Kidney capillary endothelial cell (primary cell): ENCODE results near the gene SPACA7.

Experiments
- DNase-seq: peaks from one replicate; pipeline ENCODE4 v3.0.0-alpha.2; 2018; ENCODE audit warnings: low spot score

Gene SPACA7

GRCh38 chr13:112447761-112448603 lies 71.8 kb downstream of the SPACA7 start:
- DNase-seq, result no peak

- DNase-seq, result no peak
Measured at GRCh38 chr13:112448621-112449544, 72.7 kb downstream of the SPACA7 start.

GRCh38 chr13:112449545-112449930 lies 73.4 kb downstream of the SPACA7 start:
- no peak for DNase-seq

GRCh38 chr13:112450118-112450903 lies 74.2 kb downstream of the SPACA7 start:
- DNase-seq, result no peak

GRCh38 chr13:112450904-112451240 lies 74.7 kb downstream of the SPACA7 start:
- DNase-seq, result no peak

GRCh38 chr13:112451512-112452379 lies 75.6 kb downstream of the SPACA7 start:
- no peak for DNase-seq

GRCh38 chr13:112452380-112453206 lies 76.4 kb downstream of the SPACA7 start:
- no peak for DNase-seq

- DNase-seq, result no peak
Measured at GRCh38 chr13:112453207-112453829, 77.2 kb downstream of the SPACA7 start.

GRCh38 chr13:112453874-112454647 lies 77.9 kb downstream of the SPACA7 start:
- DNase-seq, result no peak

- no peak for DNase-seq
Measured at GRCh38 chr13:112454648-112455334, 78.6 kb downstream of the SPACA7 start.

GRCh38 chr13:112455476-112456059 lies 79.4 kb downstream of the SPACA7 start:
- DNase-seq, result no peak

- no peak for DNase-seq
Measured at GRCh38 chr13:112456138-112457056, 80.2 kb downstream of the SPACA7 start.

GRCh38 chr13:112457081-112457480 lies 80.9 kb downstream of the SPACA7 start:
- no peak for DNase-seq

- DNase-seq, result no peak
Measured at GRCh38 chr13:112457485-112457884, 81.3 kb downstream of the SPACA7 start.

- no peak for DNase-seq
Measured at GRCh38 chr13:112462408-112462807, 86.3 kb downstream of the SPACA7 start.

- DNase-seq, result no peak
Measured at GRCh38 chr13:112464720-112465119, 88.6 kb downstream of the SPACA7 start.
